Progenitor cell of endocrine pancreas (in vitro differentiated cells): ENCODE results near the gene DNAJB7. TPM values are rescaled to one million over a fixed set of nuclear protein-coding genes. Genes with fewer than 3 reads are reported as not detected.

Experiments
- DNase-seq: peaks from one replicate; pipeline ENCODE4 v3.0.0; 2021; ENCODE audit warnings: low spot score; ENCODE audit not compliant: unreplicated experiment
- H3K27ac Mint-ChIP-seq: 2 replicates; pipeline ENCODE4 v1.8.0; 2021; ENCODE audit warnings: mild to moderate bottlenecking, moderate library complexity, mixed read lengths
- H3K27me3 Mint-ChIP-seq: 2 replicates; pipeline ENCODE4 v1.8.0; 2021; ENCODE audit warnings: mixed read lengths
- H3K36me3 Mint-ChIP-seq: 2 replicates; pipeline ENCODE4 v1.8.0; 2022; ENCODE audit warnings: mixed read lengths; ENCODE audit not compliant: insufficient read depth
- H3K4me1 Mint-ChIP-seq: 2 replicates; pipeline ENCODE4 v1.8.0; 2021; ENCODE audit warnings: low read depth, mixed read lengths
- H3K4me3 Mint-ChIP-seq: 2 replicates; pipeline ENCODE4 v1.8.0; 2021; ENCODE audit warnings: low read depth, mild to moderate bottlenecking, moderate library complexity, mixed read lengths
- H3K9me3 Mint-ChIP-seq: 2 replicates; pipeline ENCODE4 v1.8.0; 2021; ENCODE audit warnings: low read depth, mixed read lengths
- long read RNA-seq: library from polyadenylated mRNA; unstranded; transcript quantifications from one replicate; pipeline ENCODE4 v2.0.0, GENCODE V29; 2020
- total RNA-seq: library from RNA; stranded (reverse); gene quantifications from 2 replicates; pipeline ENCODE4 v1.2.1, GENCODE V29; 2021
- TF ChIP-seq, protein P1 (sequence below): fragments of 200-600 bp; sonication (generic); IDR thresholded peaks from one replicate; pipeline ENCODE4 v1.5.0; 2021; ENCODE audit warnings: antibody characterized with exemption, mild to moderate bottlenecking; ENCODE audit not compliant: unreplicated experiment

DNAJB7 gene
- total RNA-seq = not detected in 2 replicates
- long read RNA-seq, transcript DNAJB7-201 (1 exons, 2,578 nt) = major isoform, 10 of 10 reads
- long read RNA-seq, partial matches to known transcripts = 0 of 10 reads
- long read RNA-seq, other reads (novel, unspliced or antisense) = 0 of 10 reads

DNA sequence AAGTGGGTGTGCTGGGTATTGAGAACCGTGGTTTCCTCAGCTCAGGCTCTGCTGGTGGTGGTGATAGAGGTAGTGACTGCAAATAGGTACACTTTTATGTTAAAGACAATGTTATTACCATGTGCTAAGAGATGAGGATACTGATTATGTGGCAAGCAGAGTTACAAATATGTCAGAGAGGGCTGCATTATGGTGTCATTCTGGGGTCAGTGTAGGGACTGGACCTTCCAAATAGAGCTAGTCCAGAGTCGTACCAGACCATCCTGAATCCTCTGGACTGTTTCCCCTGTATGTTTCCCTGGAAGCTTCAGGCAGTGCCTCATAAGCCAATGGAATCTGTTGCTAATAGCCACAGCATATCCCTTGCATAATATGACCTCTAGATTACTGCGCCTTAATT, at the start of gene DNAJB7:
Gene DNAJB7, minus strand, starts transcription at position 101 of the 400 bp plus-strand sequence. CDS start 119 bp downstream, outside the sequence.
- no peak for DNase-seq
- Mint-ChIP-seq H3K27ac (peak within 1 kb of the TSS; percentile 27), H3K9me3 (no peaks in the 10 kb centered on the region), H3K36me3 (peaks cover 4% of the 10 kb centered on the region), H3K4me1 (peaks cover 10% of the 10 kb centered on the region), H3K27me3 (no peaks in the 10 kb centered on the region), H3K4me3 (no peak within 1 kb of the TSS)
- TF ChIP-seq, protein P1, sequence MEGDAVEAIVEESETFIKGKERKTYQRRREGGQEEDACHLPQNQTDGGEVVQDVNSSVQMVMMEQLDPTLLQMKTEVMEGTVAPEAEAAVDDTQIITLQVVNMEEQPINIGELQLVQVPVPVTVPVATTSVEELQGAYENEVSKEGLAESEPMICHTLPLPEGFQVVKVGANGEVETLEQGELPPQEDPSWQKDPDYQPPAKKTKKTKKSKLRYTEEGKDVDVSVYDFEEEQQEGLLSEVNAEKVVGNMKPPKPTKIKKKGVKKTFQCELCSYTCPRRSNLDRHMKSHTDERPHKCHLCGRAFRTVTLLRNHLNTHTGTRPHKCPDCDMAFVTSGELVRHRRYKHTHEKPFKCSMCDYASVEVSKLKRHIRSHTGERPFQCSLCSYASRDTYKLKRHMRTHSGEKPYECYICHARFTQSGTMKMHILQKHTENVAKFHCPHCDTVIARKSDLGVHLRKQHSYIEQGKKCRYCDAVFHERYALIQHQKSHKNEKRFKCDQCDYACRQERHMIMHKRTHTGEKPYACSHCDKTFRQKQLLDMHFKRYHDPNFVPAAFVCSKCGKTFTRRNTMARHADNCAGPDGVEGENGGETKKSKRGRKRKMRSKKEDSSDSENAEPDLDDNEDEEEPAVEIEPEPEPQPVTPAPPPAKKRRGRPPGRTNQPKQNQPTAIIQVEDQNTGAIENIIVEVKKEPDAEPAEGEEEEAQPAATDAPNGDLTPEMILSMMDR = no peak

DNA sequence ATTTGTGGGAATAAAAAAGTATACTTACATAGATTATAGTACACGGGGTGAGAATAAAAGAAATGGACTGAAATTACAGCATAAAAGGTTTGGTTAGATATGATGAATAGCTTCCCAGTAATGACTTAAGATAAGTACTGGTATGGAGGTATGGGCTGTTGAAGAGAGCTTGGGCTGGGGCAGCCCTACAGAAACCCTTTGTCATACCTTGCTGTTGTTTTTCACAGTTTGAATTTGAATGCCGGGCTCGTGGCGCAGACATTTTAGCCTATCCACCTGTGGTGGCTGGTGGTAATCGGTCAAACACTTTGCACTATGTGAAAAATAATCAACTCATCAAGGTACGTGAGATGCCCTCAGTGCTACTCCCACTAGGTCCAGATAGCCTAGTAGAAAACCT, 47.0 kb upstream of the DNAJB7 start:
- H3K4me3 Mint-ChIP-seq = no peak overlapping the region
- no peak overlapping the region for H3K27ac Mint-ChIP-seq
- no peaks in the 10 kb centered on the region for H3K9me3 Mint-ChIP-seq
- TF ChIP-seq, protein P1 = no peak
- no peaks in the 10 kb centered on the region for H3K27me3 Mint-ChIP-seq
- no peaks in the 10 kb centered on the region for H3K4me1 Mint-ChIP-seq
- peaks cover 6% of the 10 kb centered on the region for H3K36me3 Mint-ChIP-seq
- no peak for DNase-seq

DNA sequence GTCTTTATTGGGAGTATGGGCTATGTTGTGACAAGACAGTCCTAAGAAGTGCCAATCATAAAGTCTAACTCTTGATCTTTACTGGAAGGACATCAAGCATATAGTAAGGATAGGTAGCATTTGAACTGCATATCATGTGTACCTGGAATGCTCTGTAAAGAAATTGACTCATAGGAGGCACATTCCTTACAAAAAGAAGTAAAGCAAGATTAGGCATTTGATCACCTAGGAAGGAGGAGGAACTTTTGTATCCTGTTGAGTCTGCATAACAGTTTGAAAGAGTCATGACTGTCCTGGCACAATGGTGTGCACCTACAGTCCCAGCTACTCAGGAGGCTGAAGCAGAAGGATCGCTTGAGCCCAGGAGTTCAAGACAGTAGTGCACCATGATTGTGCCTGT, 42.2 kb upstream of the DNAJB7 start:
- TF ChIP-seq, protein P1 = no peak
- Mint-ChIP-seq H3K27ac (no peak overlapping the region), H3K9me3 (no peaks in the 10 kb centered on the region), H3K4me1 (no peaks in the 10 kb centered on the region), H3K4me3 (no peak overlapping the region), H3K27me3 (no peaks in the 10 kb centered on the region), H3K36me3 (peaks cover 4% of the 10 kb centered on the region)
- DNase-seq = no peak

- TF ChIP-seq, protein P1 = peak; percentile 37
- Mint-ChIP-seq H3K4me1 (peaks cover 2% of the 10 kb centered on the region), H3K36me3 (peaks cover 4% of the 10 kb centered on the region), H3K9me3 (no peaks in the 10 kb centered on the region), H3K27me3 (no peaks in the 10 kb centered on the region), H3K27ac (no peak overlapping the region), H3K4me3 (no peak overlapping the region)
- no peak for DNase-seq
Measured at GRCh38 chr22:40898850-40899357, 37.0 kb upstream of the DNAJB7 start.

GRCh38 chr22:40894417-40894816, 32.5 kb upstream of the DNAJB7 start:
- TF ChIP-seq, protein P1 = no peak
- Mint-ChIP-seq H3K27me3 (no peaks in the 10 kb centered on the region), H3K4me3 (no peak overlapping the region), H3K36me3 (peaks cover 2% of the 10 kb centered on the region), H3K9me3 (no peaks in the 10 kb centered on the region), H3K27ac (no peak overlapping the region), H3K4me1 (peaks cover 2% of the 10 kb centered on the region)
- no peak for DNase-seq
